Natural killer cell (primary cell): ENCODE measurements around the gene RANBP1. TPM values are rescaled to one million over a fixed set of nuclear protein-coding genes. Genes with fewer than 3 reads are reported as not detected.
A peak's percentile ranks its signal among the peaks of the same experiment; 100 is the strongest.

Experiments used
- ATAC-seq, 3 donors: fragments of 150-1000 bp in 2 of 3; fragments of 200-7000 bp in 1 of 3; cut with Tn5 transposase; 1 replicate in 1 of 3; 2 replicates in 2 of 3; pipeline ENCODE4 v1.10.0; 2021; ENCODE audit warnings: mild to moderate bottlenecking in 2 of 3, moderate library complexity in 2 of 3
- DNase-seq, 2 donors: peaks; one replicate each; pipeline versions ENCODE4 v3.0.0 to v3.0.0-alpha.2; 2013 to 2021; ENCODE audit warnings: mixed read lengths in 1 of 2
- H3K27ac ChIP-seq: one replicate; pipeline ENCODE4 v1.5.1; 2013; ENCODE audit warnings: mild to moderate bottlenecking, low read length
- H3K27me3 ChIP-seq: one replicate; pipeline ENCODE4 v1.6.1; 2013; ENCODE audit warnings: low read length; ENCODE audit not compliant: control insufficient read depth, insufficient read depth
- H3K36me3 ChIP-seq: one replicate; pipeline ENCODE4 v1.6.1; 2013; ENCODE audit warnings: low read length; ENCODE audit not compliant: control insufficient read depth, insufficient read depth
- H3K4me1 ChIP-seq: one replicate; pipeline ENCODE4 v1.6.1; 2013; ENCODE audit warnings: low read length; ENCODE audit not compliant: control insufficient read depth, insufficient read depth
- H3K4me3 ChIP-seq: one replicate; pipeline ENCODE4 v1.5.1; 2013; ENCODE audit warnings: low read length
- H3K9me3 ChIP-seq: one replicate; pipeline ENCODE4 v1.6.1; 2013; ENCODE audit warnings: low read length; ENCODE audit not compliant: control insufficient read depth, insufficient read depth
- H3K27ac Mint-ChIP-seq, 2 donors: one replicate each; pipeline ENCODE4 v1.8.0; 2022; ENCODE audit warnings: mild to moderate bottlenecking in 2 of 2, mixed read lengths in 2 of 2, moderate library complexity in 1 of 2
- H3K27me3 Mint-ChIP-seq, 2 donors: one replicate each; pipeline ENCODE4 v1.8.0; 2022; ENCODE audit warnings: low read depth in 2 of 2, mixed read lengths in 2 of 2
- H3K36me3 Mint-ChIP-seq: one replicate; pipeline ENCODE4 v1.8.0; 2022; ENCODE audit warnings: mixed read lengths
- H3K4me1 Mint-ChIP-seq, 2 donors: one replicate each; pipeline ENCODE4 v1.8.0; 2022; ENCODE audit warnings: mixed read lengths in 2 of 2
- H3K4me3 Mint-ChIP-seq: one replicate; pipeline ENCODE4 v1.8.0; 2022; ENCODE audit warnings: mild to moderate bottlenecking, moderate library complexity, mixed read lengths
- H3K9me3 Mint-ChIP-seq, 2 donors: one replicate each; pipeline ENCODE4 v1.8.0; 2022; ENCODE audit warnings: mixed read lengths in 2 of 2
- WGBS: methylation state at CpG from one replicate; pipeline ENCODE4 v1.1.7; 2013; ENCODE audit warnings: missing lambda C conversion rate; ENCODE audit not compliant: insufficient coverage; 5-methylcytosine and 5-hydroxymethylcytosine counted together
- intact Hi-C: fragments of 100-400 bp; cut with micrococcal nuclease; formaldehyde crosslinking; loops from one replicate; pipeline ENCODE4 v1.14.2; 2022
- total RNA-seq, 4 donors: library from RNA; stranded (reverse); fragments of 120-200 nt in 1 of 4; gene quantifications; one replicate each; pipeline versions ENCODE4 v1.2.3 to v1.2.4, GENCODE V29; 2013 to 2022
- TF ChIP-seq, protein P1 (sequence below): fragments of 200-600 bp; IDR thresholded peaks from one replicate; pipeline ENCODE4 v1.8.0; 2022; ENCODE audit warnings: antibody characterized with exemption

RANBP1 gene
- total RNA-seq, 3 donors from 2014 or later (not counting 1 experiment from before 2014, with no cell fraction given), result 54.0 to 61.0 (median 56.3) TPM

- no peak for ATAC-seq
- Mint-ChIP-seq H3K4me1 (peaks cover 54 to 58% of the 10 kb centered on the region in 2 donors), H3K9me3 (no peaks in the 10 kb centered on the region), H3K36me3 (no peaks in the 10 kb centered on the region), H3K4me3 (peak overlapping the region; percentile 30), H3K27me3 (no peaks in the 10 kb centered on the region), H3K27ac (peak overlapping the region in 1 of 2 donors; percentile 55)
- Histone ChIP-seq H3K4me3 (no peak overlapping the region), H3K27me3 (no peaks in the 10 kb centered on the region), H3K36me3 (peaks cover 23% of the 10 kb centered on the region), H3K9me3 (no peaks in the 10 kb centered on the region), H3K4me1 (peaks cover 60% of the 10 kb centered on the region), H3K27ac (no peak overlapping the region)
- no peak for DNase-seq
- 92% methylated on average over 10 of the region's 10 CpGs for WGBS
- intact Hi-C loops, result loop anchor here (5.0 kb wide), 1 partner anchor 39 kb away; no protein-coding TSS in a partner anchor
- TF ChIP-seq, protein P1, sequence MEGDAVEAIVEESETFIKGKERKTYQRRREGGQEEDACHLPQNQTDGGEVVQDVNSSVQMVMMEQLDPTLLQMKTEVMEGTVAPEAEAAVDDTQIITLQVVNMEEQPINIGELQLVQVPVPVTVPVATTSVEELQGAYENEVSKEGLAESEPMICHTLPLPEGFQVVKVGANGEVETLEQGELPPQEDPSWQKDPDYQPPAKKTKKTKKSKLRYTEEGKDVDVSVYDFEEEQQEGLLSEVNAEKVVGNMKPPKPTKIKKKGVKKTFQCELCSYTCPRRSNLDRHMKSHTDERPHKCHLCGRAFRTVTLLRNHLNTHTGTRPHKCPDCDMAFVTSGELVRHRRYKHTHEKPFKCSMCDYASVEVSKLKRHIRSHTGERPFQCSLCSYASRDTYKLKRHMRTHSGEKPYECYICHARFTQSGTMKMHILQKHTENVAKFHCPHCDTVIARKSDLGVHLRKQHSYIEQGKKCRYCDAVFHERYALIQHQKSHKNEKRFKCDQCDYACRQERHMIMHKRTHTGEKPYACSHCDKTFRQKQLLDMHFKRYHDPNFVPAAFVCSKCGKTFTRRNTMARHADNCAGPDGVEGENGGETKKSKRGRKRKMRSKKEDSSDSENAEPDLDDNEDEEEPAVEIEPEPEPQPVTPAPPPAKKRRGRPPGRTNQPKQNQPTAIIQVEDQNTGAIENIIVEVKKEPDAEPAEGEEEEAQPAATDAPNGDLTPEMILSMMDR, result no peak
Observed at GRCh38 chr22:20083157-20083890, 32.6 kb upstream of the RANBP1 start.

DNA sequence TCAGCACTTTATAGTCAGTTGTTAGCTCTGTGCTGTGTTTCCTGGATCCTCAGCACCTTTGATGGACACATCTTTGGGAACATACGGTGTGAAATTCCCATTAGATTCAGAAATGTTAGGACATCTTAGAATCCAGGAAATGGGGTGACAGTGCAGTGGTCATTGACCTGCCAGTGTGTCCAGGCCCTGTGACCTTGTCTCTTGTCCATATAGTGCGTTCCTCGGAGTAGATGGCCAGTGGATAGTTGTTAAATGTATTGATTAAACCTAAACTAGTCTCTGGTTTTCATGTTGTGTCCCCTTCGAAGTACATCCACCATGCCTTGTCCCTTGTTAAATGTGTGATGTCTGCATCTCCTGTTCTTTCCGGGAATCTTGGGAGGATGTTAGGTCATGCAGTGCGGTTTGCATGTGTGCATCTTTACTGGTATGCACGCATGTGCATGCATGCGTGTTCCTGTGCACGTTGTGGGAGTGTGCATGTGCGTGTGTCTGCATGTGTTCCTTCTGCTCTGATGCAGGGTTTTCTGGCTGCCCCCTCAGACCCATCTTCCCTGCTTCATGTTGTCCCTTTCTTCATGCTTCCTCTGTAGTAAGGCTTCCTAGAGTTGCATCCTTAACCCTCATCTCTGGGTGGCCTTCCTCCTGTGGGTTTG is 31.9 kb upstream of the RANBP1 start:
- Histone ChIP-seq H3K27ac (no peak overlapping the region), H3K4me1 (peaks cover 66% of the 10 kb centered on the region), H3K4me3 (no peak overlapping the region), H3K9me3 (no peaks in the 10 kb centered on the region), H3K36me3 (peaks cover 26% of the 10 kb centered on the region), H3K27me3 (no peaks in the 10 kb centered on the region)
- Mint-ChIP-seq H3K9me3 (no peaks in the 10 kb centered on the region), H3K4me3 (no peak overlapping the region), H3K36me3 (no peaks in the 10 kb centered on the region), H3K27ac (peak overlapping the region in 1 of 2 donors; percentile 55), H3K27me3 (no peaks in the 10 kb centered on the region), H3K4me1 (peaks cover 54 to 58% of the 10 kb centered on the region in 2 donors)
- TF ChIP-seq, protein P1, result no peak
- WGBS, result 94% methylated on average over 10 of the region's 10 CpGs
- no peak for DNase-seq
- intact Hi-C loops, result loop anchor here (5.0 kb wide), 1 partner anchor 38 kb away; no protein-coding TSS in a partner anchor
- no peak for ATAC-seq

DNA sequence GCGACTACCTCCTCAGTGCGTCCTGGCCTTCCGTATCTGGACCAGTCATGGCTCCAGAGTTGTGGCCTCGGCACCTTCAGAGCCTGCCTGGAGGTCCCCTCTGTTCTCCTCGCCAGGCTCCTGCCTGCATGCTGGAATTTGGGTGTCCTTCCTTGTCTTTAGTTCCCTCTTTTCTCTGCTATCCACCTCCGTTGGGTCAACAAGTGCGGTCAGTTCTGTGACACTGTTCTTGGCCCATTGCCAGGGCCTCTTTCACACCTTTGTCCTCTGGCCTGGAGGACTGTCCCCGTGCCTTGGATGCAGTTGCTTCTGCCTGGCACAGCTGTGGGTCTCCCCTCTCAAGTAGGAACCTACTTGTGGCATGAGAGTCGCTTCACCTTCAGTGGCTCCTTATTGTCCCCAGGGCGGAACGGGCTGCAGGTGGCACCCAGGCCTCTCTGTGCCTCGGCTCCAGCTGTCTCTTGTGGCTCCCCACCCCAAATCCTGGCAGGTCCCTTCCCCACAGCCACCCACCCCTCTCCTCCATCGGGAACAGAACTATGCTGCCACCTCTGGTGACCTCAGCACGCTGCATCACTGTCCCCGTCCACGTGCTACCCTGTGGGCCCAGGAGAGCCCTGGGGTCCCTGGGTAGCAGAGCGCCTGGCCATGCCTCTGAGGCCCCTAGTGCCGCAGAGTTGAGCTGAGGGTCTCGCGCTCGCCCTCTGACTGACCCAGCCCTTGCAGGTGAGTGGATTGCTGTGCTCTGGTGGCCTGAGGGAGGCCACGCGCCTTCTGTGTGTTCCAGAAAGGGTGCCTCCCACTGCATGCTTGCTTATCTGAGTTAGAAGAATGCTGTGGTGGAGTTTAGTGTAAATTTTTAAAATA is 31.1 kb upstream of the RANBP1 start:
- H3K4me1 ChIP-seq, result peaks cover 66% of the 10 kb centered on the region
- Mint-ChIP-seq H3K27ac (peak overlapping the region in 1 of 2 donors; percentile 31), H3K27me3 (no peaks in the 10 kb centered on the region), H3K36me3 (no peaks in the 10 kb centered on the region), H3K4me3 (no peak overlapping the region), H3K9me3 (no peaks in the 10 kb centered on the region), H3K4me1 (peaks cover 54 to 58% of the 10 kb centered on the region in 2 donors)
- no peak for ATAC-seq
- H3K4me3 ChIP-seq, result no peak overlapping the region
- peaks cover 33% of the 10 kb centered on the region for H3K36me3 ChIP-seq
- DNase-seq, result peak in 1 of 2 donors; percentile 47
- TF ChIP-seq, protein P1, result no peak
- WGBS, result 90% methylated on average over 23 of the region's 23 CpGs
- H3K9me3 ChIP-seq, result no peaks in the 10 kb centered on the region
- intact Hi-C loops, result loop anchor here (5.0 kb wide), 1 partner anchor 38 kb away; no protein-coding TSS in a partner anchor
- no peaks in the 10 kb centered on the region for H3K27me3 ChIP-seq
- H3K27ac ChIP-seq, result no peak overlapping the region
